DND-41 (cell line): ENCODE measurements around the gene RSPRY1.
A peak's percentile ranks its signal among the peaks of the same experiment; 100 is the strongest.
"Not testable (repeated sequence)": the region's sequence is repeated elsewhere in the genome, so short reads cannot be mapped to it uniquely, and the experiment has no call there.

Experiments
- ATAC-seq: fragments of 200-7000 bp; cut with Tn5 transposase; 3 replicates; pipeline ENCODE4 v1.9.1; 2021; ENCODE audit warnings: low read depth; ENCODE audit not compliant: insufficient read depth
- DNase-seq: peaks from one replicate; pipeline ENCODE4 v3.0.0-alpha.2; 2020
- H2AFZ ChIP-seq: 2 replicates; pipeline ENCODE4 v1.6.0; 2012; ENCODE audit warnings: low read depth, low read length
- H3K27ac ChIP-seq: 2 replicates; pipeline ENCODE4 v1.5.1; 2012; ENCODE audit warnings: low read length, inconsistent platforms
- H3K27me3 ChIP-seq: fragments of 200-600 bp; sonication (generic); 2 replicates; pipeline ENCODE4 v1.6.0; 2012; ENCODE audit warnings: low read length, mild to moderate bottlenecking, inconsistent platforms; ENCODE audit not compliant: insufficient read depth, poor library complexity
- H3K36me3 ChIP-seq: 2 replicates; pipeline ENCODE4 v1.5.1; 2012; ENCODE audit warnings: low read length, inconsistent platforms; ENCODE audit not compliant: insufficient read depth
- H3K4me1 ChIP-seq: 2 replicates; pipeline ENCODE4 v1.5.1; 2012; ENCODE audit warnings: mild to moderate bottlenecking, low read length; ENCODE audit not compliant: insufficient read depth
- H3K4me2 ChIP-seq: 2 replicates; pipeline ENCODE4 v1.6.0; 2012; ENCODE audit warnings: mild to moderate bottlenecking, moderate library complexity, low read length, inconsistent platforms; ENCODE audit not compliant: insufficient read depth
- H3K4me3 ChIP-seq, 2 experiments: fragments of 200-600 bp in 1 of 2; shearing (Covaris generic) in 1 of 2; 2 replicates each; pipeline ENCODE4 v1.5.1; 2012 to 2016; ENCODE audit warnings: inconsistent platforms in 2 of 2, low read length in 2 of 2, mild to moderate bottlenecking in 2 of 2, low read depth in 1 of 2, moderate library complexity in 1 of 2
- H3K79me2 ChIP-seq: 2 replicates; pipeline ENCODE4 v1.6.0; 2012; ENCODE audit warnings: low read length, inconsistent platforms; ENCODE audit not compliant: insufficient read depth
- H3K9ac ChIP-seq: 2 replicates; pipeline ENCODE4 v1.6.0; 2012; ENCODE audit warnings: low read depth, mild to moderate bottlenecking, inconsistent platforms, low read length, moderate library complexity
- H3K9me3 ChIP-seq: 2 replicates; pipeline ENCODE4 v1.5.1; 2012; ENCODE audit warnings: low read length, moderate library complexity, mild to moderate bottlenecking, inconsistent platforms; ENCODE audit not compliant: insufficient read depth, severe bottlenecking
- H4K20me1 ChIP-seq: 2 replicates; pipeline ENCODE4 v1.6.0; 2012; ENCODE audit warnings: low read length; ENCODE audit not compliant: insufficient read depth
- CTCF ChIP-seq: IDR thresholded peaks from 2 replicates; pipeline ENCODE4 v1.5.1; 2012; ENCODE audit warnings: borderline replicate concordance, low read length, moderate library complexity, mild to moderate bottlenecking; ENCODE audit not compliant: poor library complexity, severe bottlenecking; ENCODE audit errors: extremely low read depth
- EZH2 ChIP-seq: IDR thresholded peaks from 3 replicates; pipeline ENCODE4 v1.6.1; 2012; ENCODE audit warnings: borderline replicate concordance, low read depth, mild to moderate bottlenecking, moderate library complexity, low read length, inconsistent platforms; ENCODE audit not compliant: severe bottlenecking

Gene RSPRY1

GRCh38 chr16:57188711-57189002 lies 2.5 kb downstream of the RSPRY1 start:
- no peak overlapping the region; the same call in 1 of the 2 replicates for H3K9ac ChIP-seq
- H4K20me1 ChIP-seq: peaks cover 12% of the 10 kb centered on the region
- ATAC-seq: no peak
- H3K36me3 ChIP-seq: peaks cover 7% of the 10 kb centered on the region; the same call in 1 of the 2 replicates
- no peaks in the 10 kb centered on the region for H3K27me3 ChIP-seq
- H3K4me2 ChIP-seq: peak overlapping the region; percentile 88; the same call in 1 of the 2 replicates
- TF ChIP-seq EZH2 (no peak), CTCF (no peak)
- no peak overlapping the region for H2AFZ ChIP-seq
- H3K79me2 ChIP-seq: peaks cover 96% of the 10 kb centered on the region
- no peak for DNase-seq
- H3K9me3 ChIP-seq: no peaks in the 10 kb centered on the region
- no peak overlapping the region for H3K4me3 ChIP-seq
- H3K27ac ChIP-seq: no peak overlapping the region
- H3K4me1 ChIP-seq: peaks cover 36% of the 10 kb centered on the region

- H3K27ac ChIP-seq, H3K4me3 ChIP-seq, DNase-seq, H2AFZ ChIP-seq, H3K36me3 ChIP-seq, H3K4me2 ChIP-seq, H3K27me3 ChIP-seq, H3K9me3 ChIP-seq, ATAC-seq, H3K9ac ChIP-seq: not testable (repeated sequence)
- peaks cover 28% of the 10 kb centered on the region for H3K4me1 ChIP-seq
- peaks cover 96% of the 10 kb centered on the region for H3K79me2 ChIP-seq
- H4K20me1 ChIP-seq: peaks cover 12% of the 10 kb centered on the region
Observed at GRCh38 chr16:57189527-57189926, 3.4 kb downstream of the RSPRY1 start.

- H4K20me1 ChIP-seq: peaks cover 12% of the 10 kb centered on the region
- H3K4me2 ChIP-seq: no peak overlapping the region
- peaks cover 21% of the 10 kb centered on the region for H3K4me1 ChIP-seq
- peaks cover 96% of the 10 kb centered on the region for H3K79me2 ChIP-seq
- no peaks in the 10 kb centered on the region for H3K9me3 ChIP-seq
- H3K27ac ChIP-seq: no peak overlapping the region
- TF ChIP-seq CTCF: no peak
- no peak for TF ChIP-seq EZH2
- no peak overlapping the region for H2AFZ ChIP-seq
- no peaks in the 10 kb centered on the region for H3K27me3 ChIP-seq
- H3K36me3 ChIP-seq: peaks cover 7% of the 10 kb centered on the region; the same call in 1 of the 2 replicates
- ATAC-seq (no peak), DNase-seq (no peak)
- H3K4me3 ChIP-seq: no peak overlapping the region
- no peak overlapping the region for H3K9ac ChIP-seq
Observed at GRCh38 chr16:57190136-57190535, 4.0 kb downstream of the RSPRY1 start.

GRCh38 chr16:57191056-57191571 lies 5.0 kb downstream of the RSPRY1 start:
- Histone ChIP-seq H3K4me1 (peaks cover 20% of the 10 kb centered on the region), H3K27ac (no peak overlapping the region), H3K79me2 (peaks cover 98% of the 10 kb centered on the region), H3K36me3 (0 out of 2 replicates have a peak, but pooled peaks cover 5% of the 10 kb centered on the region), H3K4me2 (no peak overlapping the region), H2AFZ (no peak overlapping the region), H4K20me1 (peaks cover 14% of the 10 kb centered on the region; the same call in 1 of the 2 replicates), H3K9me3 (no peaks in the 10 kb centered on the region), H3K27me3 (no peaks in the 10 kb centered on the region), H3K4me3 (no peak overlapping the region), H3K9ac (no peak overlapping the region)
- ATAC-seq (no peak), DNase-seq (no peak)
- TF ChIP-seq CTCF: no peak
- no peak for TF ChIP-seq EZH2
